ENCODE data around the gene DAB1.

DAB1 gene

DNA sequence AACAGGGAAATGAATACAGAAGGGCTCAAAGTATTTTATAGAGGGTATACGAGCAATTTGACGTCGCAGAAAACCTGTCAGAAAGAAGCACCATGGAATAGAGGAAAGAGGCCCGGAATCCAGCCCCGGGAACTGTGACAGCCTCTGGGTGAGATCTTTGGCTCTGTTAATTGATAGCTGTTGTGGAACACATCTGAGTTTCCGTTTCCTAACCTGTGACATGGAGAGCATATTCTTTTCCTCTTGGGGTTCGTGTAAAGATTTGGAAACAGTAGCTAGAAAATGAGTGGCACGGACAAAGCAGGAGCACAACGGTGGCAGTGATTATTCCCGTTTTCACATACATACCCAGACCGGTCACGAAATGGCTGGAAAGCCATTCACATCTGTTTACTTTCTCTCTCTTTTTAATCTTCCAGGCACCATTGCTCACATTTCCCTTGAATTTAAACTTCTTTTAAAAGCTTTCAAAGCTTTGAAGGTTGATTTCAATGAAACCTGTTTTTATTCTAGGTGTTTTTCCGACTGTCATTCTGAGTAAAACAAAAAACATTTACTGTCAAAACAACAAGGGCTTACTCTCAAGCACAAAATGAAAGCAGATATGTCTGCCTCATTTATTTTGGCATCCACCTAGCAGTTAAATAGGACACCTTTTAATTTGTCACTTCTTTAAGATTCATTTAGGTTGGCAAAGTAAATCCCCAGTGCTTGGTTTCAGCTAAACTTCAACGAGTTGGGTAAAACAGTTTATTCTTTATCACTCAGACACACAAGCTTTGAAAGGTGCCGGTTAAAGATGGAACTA, 431.3 kb downstream of the DAB1 start:
- TF ChIP-seq, protein P1, sequence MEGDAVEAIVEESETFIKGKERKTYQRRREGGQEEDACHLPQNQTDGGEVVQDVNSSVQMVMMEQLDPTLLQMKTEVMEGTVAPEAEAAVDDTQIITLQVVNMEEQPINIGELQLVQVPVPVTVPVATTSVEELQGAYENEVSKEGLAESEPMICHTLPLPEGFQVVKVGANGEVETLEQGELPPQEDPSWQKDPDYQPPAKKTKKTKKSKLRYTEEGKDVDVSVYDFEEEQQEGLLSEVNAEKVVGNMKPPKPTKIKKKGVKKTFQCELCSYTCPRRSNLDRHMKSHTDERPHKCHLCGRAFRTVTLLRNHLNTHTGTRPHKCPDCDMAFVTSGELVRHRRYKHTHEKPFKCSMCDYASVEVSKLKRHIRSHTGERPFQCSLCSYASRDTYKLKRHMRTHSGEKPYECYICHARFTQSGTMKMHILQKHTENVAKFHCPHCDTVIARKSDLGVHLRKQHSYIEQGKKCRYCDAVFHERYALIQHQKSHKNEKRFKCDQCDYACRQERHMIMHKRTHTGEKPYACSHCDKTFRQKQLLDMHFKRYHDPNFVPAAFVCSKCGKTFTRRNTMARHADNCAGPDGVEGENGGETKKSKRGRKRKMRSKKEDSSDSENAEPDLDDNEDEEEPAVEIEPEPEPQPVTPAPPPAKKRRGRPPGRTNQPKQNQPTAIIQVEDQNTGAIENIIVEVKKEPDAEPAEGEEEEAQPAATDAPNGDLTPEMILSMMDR (conservative IDR thresholded peaks at IDR 0.05; ENCODE audit: low read length), result no peak
- H3K4me3 ChIP-seq (ENCODE audit: low read length), result no peak overlapping the region
- DNase-seq (ENCODE audit: low read depth), result no peak

- TF ChIP-seq, protein P1 (conservative IDR thresholded peaks at IDR 0.05; ENCODE audit: low read length), result no peak
- H3K4me3 ChIP-seq (ENCODE audit: low read length), result no peak overlapping the region
- no peak for DNase-seq (ENCODE audit: low read depth)
These were observed 432.3 kb downstream of the DAB1 start for GRCh38 chr1:56991576-56991975.

GRCh38 chr1:56986397-56986796, 437.5 kb downstream of the DAB1 start:
- no peak for DNase-seq (ENCODE audit: low read depth)
- TF ChIP-seq, protein P1 (conservative IDR thresholded peaks at IDR 0.05; ENCODE audit: low read length), result no peak
- no peak overlapping the region for H3K4me3 ChIP-seq (ENCODE audit: low read length)

DNA sequence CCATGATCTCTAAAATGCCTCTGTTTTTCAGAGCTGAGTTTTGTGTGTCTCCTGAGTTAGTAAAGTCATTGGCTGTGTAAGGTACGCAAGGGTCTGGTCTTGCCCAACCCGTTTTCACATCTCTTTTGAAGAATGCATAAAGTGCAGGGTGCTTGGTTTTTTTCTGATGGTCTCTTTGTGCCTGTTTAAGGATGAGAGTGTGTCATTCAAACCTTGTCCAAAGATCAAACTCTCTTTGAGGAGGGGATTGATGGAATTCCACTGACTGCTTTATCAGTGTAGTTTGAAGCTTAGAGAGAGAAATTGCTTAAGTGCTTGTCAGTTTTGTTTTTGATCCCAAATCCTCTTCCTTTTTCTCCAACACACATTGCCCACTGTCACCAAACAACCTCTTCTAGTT, 438.0 kb downstream of the DAB1 start:
- no peak overlapping the region for H3K4me3 ChIP-seq (ENCODE audit: low read length)
- DNase-seq (ENCODE audit: low read depth), result no peak
- TF ChIP-seq, protein P1 (conservative IDR thresholded peaks at IDR 0.05; ENCODE audit: low read length), result no peak

DNA sequence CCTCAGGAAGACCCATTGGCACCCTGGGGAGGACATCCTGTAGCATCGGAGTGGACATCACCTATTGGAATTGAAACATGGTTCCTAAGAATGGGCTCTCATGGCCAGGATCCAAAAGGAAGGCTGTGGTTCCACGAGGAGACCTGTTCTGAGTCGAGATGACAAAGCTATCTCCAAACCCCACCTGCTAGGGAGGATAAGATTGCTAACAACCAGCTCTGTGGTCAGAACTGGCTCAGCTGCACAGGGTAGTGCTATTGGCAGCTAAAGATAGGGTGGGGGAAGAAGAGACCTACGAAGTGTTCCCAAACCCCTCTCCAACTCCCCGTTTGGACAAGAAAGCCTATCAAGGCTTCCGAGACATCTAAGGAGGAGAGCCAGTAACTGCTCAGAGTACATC, 440.4 kb downstream of the DAB1 start:
- no peak for DNase-seq (ENCODE audit: low read depth)
- TF ChIP-seq, protein P1 (conservative IDR thresholded peaks at IDR 0.05; ENCODE audit: low read length), result no peak

DNA sequence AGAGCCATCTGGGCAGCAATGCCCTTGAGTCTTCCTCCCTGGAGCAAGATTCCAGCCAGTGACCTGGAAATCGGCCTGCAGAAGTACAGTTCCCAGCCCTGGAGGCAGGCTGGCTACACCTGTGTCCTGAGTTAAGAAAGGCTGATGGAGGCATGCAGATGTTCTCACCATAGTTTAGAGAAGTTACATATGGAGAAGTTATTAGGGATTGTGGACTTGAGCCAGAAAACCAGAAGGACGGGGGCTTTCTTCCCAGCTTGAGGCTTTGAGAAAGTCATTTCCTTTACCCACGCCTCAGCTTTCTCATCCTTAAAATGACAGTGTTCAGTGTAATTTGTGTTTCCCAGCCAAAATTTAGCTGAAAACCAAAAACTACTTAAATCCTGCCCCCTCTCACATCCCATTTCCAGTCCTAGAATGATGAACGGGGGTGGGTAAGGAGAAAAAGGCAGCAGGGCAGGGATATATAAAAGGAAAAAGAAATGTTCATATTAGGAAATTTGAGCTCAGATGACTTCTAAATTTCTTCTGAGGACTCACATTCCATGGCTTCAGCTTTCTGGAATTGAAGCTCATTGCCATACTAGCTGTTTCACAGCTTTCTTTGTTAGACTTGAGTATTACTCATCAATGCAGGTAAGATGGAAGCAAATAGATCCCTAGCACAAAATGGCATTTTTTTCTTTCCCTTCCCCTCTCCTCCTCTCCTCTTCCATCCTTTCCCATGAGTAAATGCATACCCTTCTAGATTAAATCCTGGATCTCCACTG, 443.7 kb downstream of the DAB1 start:
- TF ChIP-seq, protein P1 (conservative IDR thresholded peaks at IDR 0.05; ENCODE audit: low read length), result no peak
- no peak for DNase-seq (ENCODE audit: low read depth)
- no peak overlapping the region for H3K4me3 ChIP-seq (ENCODE audit: low read length)

More for the DNA sequence above, 440.4 kb downstream of the DAB1 start:
- H3K4me3 ChIP-seq (ENCODE audit: low read length), result no peak overlapping the region

Data from AG10803 (cell line).